ENCODE data around the gene ALDH1A2.
"Not testable (repeated sequence)": the region's sequence is repeated elsewhere in the genome, so short reads cannot be mapped to it uniquely, and the experiment has no call there.

ALDH1A2 gene

GRCh38 chr15:58065445-58066041 lies at the start of gene ALDH1A2:
ALDH1A2 (minus strand) TSS chr15:58065711; CDS start chr15:58065650, 61 bp downstream.
- DNase-seq, result no peak

DNA sequence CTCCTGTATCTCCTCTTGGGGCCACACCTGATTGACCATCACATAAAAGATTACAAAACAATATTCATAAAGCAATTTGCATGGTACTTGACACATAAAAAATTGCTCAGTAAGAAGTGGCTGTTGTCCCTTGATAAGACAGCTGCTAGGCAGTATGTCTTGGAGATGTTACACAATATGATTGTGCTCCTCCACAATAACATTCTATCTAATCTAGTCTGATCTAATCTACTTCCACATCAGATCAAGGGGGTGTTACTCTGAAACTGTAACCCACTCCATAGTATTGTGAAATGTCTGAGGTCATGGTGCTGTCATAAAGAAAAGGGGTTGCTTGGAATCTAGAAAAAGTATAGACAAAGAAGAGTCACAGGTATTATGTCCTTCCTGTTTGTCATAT lies 49.3 kb upstream of the ALDH1A2 start:
- no peak for DNase-seq

- DNase-seq, result no peak
Measured at GRCh38 chr15:58114388-58114787, 48.9 kb upstream of the ALDH1A2 start.

GRCh38 chr15:58113358-58113757 lies 47.8 kb upstream of the ALDH1A2 start:
- not testable (repeated sequence) for DNase-seq

DNA sequence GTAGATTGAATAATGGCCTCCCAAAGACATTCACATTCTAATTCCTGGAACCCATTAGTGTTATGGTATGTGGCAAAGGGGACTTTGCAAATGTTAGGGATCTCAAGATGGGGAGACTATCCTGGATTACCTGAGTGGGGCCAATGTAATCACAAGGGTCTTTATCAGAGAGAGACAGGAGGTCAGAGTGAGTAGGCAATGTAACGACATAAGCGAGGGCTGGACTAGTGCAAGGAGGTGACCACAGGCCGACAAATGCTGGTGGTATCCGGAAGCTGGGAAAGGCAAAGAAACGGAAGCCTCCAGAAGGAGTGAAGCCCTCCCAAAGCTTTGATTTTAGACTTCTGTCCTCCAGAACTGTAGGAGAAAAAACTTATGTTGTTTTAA lies 46.2 kb upstream of the ALDH1A2 start:
- no peak for DNase-seq

DNA sequence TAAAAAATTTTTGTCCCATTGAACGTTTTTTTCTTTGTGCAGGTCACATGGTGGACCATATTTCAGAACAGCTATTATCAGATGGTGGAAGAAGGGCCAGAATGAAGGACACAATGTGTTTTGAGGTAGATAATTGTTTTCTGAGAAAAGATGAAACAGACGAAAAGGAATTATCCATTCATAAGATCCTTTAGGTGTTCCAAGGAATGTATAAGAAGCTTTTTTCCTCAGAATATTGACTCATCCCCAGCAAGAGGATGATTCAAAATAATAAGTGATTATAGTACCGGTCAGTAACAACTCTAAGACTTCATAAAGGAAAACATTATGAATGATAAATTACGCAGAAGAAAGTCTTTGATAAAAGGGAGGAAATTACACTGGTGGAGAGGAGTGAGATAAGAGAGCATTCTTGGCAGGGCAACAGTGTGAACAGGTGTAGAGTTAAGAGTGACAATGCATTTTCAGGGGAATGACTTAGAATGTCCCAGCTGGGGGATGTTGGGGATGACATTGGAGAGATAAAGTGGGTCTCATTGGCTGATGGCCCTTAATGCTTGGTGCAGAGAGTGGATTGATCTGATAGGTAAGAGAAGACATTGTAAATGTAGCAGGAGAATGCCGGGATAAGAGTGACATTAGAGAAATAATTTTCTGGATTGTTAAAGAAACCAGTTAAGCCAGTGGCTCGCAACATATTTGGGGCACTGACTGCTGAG lies 45.6 kb upstream of the ALDH1A2 start:
- no peak for DNase-seq

DNA sequence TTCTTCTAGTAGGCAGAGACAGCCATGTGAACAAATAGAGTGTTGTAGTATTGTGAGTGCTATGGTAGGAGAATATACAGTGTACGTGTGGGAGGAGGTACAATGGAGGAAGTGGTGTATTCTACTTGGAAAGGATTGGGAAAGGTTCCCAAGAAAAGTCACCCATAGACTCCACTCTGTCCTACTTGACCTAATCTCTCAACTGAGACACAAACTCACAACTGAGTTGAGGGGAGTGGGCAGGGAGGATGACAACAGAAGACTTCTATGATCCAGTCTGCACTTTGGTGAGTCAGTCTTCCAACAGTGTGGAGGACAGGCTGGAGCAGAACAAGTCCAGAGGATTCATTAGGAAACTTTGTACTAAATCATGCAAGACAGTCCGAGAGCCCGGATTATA lies 43.9 kb upstream of the ALDH1A2 start:
- DNase-seq, result no peak

DNA sequence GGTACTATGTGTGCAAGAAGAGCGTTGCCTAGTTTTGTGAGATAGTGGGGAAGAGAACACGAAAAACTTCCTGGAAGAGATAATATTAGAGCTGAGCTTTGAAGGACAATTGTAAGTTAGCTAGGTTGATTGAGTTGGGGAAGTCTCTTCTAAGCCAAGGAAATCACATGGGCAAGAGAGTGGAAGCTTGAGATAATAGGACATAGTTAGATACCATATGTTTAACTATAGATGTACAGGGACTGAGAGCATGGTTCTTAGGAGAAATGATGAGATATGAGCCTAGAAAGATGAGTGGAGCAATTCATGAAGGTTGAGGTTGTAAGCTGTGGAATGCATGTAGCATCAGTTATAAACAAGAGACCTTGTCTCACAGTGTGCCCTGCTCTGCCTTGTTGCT lies 42.6 kb upstream of the ALDH1A2 start:
- DNase-seq, result no peak

DNA sequence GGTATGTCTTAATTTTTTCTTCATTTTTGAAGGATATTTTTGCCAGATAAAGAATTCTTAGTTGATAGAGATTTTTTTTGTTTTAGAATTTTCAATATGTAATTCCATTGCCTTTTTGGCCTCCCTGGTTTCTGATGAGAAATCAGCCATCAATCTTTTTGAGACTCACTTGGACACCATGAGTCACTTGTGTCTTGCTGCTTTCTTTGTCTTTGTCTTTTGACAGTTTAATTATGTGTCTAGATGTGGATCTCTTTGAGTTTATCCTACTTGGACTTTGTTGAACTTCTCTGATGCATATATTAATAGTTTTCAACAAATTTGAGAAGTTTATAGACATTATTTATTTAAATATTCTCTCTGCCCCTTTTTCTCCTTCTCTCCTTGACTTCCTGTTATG lies 38.0 kb upstream of the ALDH1A2 start:
- DNase-seq, result no peak

- DNase-seq, result no peak
Measured at GRCh38 chr15:58096529-58097084, 31.1 kb upstream of the ALDH1A2 start.

DNA sequence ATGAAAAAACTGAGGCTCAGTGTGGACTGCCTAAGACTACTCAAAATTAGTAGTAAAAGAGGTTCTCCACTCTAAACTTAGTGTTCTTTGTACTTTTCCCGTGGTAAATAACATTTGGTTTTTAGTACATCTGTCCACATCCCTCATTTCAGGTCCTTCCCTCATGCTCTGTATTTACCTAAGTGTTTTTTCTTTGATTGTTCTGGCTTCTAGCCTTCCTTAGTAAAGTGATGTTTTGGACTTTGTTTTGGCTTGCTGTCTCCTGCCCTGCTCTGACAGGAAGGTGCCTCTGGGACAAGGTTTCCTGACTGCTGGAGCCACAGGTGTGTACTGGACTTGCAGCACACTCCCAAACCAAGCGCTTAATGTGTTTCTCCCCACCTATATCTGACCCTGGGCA lies 29.9 kb upstream of the ALDH1A2 start:
- no peak for DNase-seq

- DNase-seq, result no peak
Measured at GRCh38 chr15:58087871-58088270, 22.4 kb upstream of the ALDH1A2 start.

GRCh38 chr15:58086491-58086890 lies 21.0 kb upstream of the ALDH1A2 start:
- no peak for DNase-seq

- no peak for DNase-seq
Measured at GRCh38 chr15:58083526-58083925, 18.0 kb upstream of the ALDH1A2 start.

GRCh38 chr15:58081891-58082290 lies 16.4 kb upstream of the ALDH1A2 start:
- DNase-seq, result no peak

GRCh38 chr15:58081456-58081855 lies 15.9 kb upstream of the ALDH1A2 start:
- no peak for DNase-seq

- not testable (repeated sequence) for DNase-seq
Measured at GRCh38 chr15:58080959-58081358, 15.4 kb upstream of the ALDH1A2 start.

- DNase-seq, result no peak
Measured at GRCh38 chr15:58080398-58080797, 14.9 kb upstream of the ALDH1A2 start.

- no peak for DNase-seq
Measured at GRCh38 chr15:58078591-58078990, 13.1 kb upstream of the ALDH1A2 start.

DNA sequence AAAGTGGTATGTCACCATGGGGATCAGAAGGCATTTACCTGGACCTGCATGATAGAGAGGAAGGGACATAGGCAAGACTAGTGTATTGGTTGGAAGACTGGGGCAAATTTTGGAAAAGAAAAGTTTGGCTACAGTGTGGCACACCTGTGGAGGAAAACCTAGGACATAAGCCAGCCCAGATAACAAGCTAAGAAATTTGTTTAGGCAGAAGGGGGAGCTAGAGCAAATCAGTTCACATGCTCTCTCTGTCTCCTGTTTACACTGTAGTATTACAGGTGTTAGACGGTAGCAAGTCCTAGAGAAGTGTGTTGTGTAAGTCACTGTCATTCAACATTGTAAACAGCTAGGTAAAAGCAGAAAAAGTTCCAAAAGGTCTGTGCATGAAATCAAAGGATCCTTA lies 11.9 kb upstream of the ALDH1A2 start:
- DNase-seq, result no peak

GRCh38 chr15:58074452-58074851 lies 8.9 kb upstream of the ALDH1A2 start:
- DNase-seq, result no peak

- DNase-seq, result peak in 33 of 51 donors; percentile 2 to 65 (median 21)
Measured at GRCh38 chr15:58070801-58071418, 5.4 kb upstream of the ALDH1A2 start.

DNA sequence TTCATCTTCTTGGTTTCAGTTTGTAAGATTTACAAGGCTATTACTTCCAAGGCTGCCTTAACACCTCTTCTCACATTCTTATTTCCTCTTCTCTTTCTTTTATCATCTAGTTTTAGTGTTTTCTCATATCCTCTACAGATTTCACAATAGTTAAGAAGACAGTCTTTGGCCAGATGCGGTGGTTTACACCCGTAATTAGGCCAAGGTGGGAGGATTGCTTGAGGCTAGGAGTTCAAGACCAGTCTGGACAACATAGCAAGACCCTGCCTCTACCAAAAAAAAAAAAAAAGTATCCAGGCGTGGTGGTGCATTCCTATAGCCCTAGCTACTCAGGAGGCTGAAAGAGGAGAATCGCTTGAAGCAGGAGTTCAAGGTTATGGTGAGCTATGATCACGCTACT lies 3.5 kb upstream of the ALDH1A2 start:
- no peak for DNase-seq
